SU-DHL-6 (cell line): ENCODE results near the gene TTLL11.

Source experiments
- H2AFZ ChIP-seq: fragments of 200-600 bp; sonication (generic); 2 replicates; pipeline ENCODE4 v1.6.1; 2014; ENCODE audit warnings: low read depth, mild to moderate bottlenecking, moderate library complexity, mixed read lengths, antibody characterized with exemption, low read length; ENCODE audit not compliant: severe bottlenecking
- H3F3A ChIP-seq: fragments of 200-600 bp; shearing (Covaris generic); 2 replicates; pipeline ENCODE4 v1.6.0; 2016; ENCODE audit warnings: antibody characterized with exemption, mild to moderate bottlenecking; ENCODE audit not compliant: insufficient read depth
- H3K27ac ChIP-seq: fragments of 200-600 bp; sonication (generic); 2 replicates; pipeline ENCODE4 v1.5.1; 2016; ENCODE audit warnings: low read depth, mild to moderate bottlenecking, low read length, moderate library complexity, mixed read lengths
- H3K27me3 ChIP-seq: fragments of 200-600 bp; sonication (generic), shearing (Covaris generic); 2 replicates; pipeline ENCODE4 v1.6.0; 2014; ENCODE audit warnings: mild to moderate bottlenecking, low read length
- H3K36me3 ChIP-seq: fragments of 200-600 bp; sonication (generic); 2 replicates; pipeline ENCODE4 v1.6.1; 2014; ENCODE audit warnings: mild to moderate bottlenecking, low read length, mixed read lengths
- H3K4me2 ChIP-seq: fragments of 300-600, 200-600 bp; shearing (Covaris generic), sonication (generic); 2 replicates; pipeline ENCODE4 v1.6.0; 2014; ENCODE audit warnings: low read length, low read depth, mild to moderate bottlenecking; ENCODE audit not compliant: poor library complexity, severe bottlenecking
- H3K4me3 ChIP-seq: fragments of 200-600 bp; sonication (generic); 2 replicates; pipeline ENCODE4 v1.5.1; 2014; ENCODE audit warnings: antibody characterized with exemption, low read length, mild to moderate bottlenecking, mixed read lengths; ENCODE audit not compliant: insufficient read depth, poor library complexity, severe bottlenecking
- H3K79me2 ChIP-seq: fragments of 200-600 bp; sonication (generic); 2 replicates; pipeline ENCODE4 v1.6.1; 2014; ENCODE audit warnings: mild to moderate bottlenecking, low read length, moderate library complexity; ENCODE audit not compliant: insufficient read depth
- H3K9ac ChIP-seq: fragments of 200-600 bp; sonication (generic); 2 replicates; pipeline ENCODE4 v1.7.0; 2014; ENCODE audit warnings: mild to moderate bottlenecking, low read length
- H3K9me2 ChIP-seq: fragments of 200-600 bp; sonication (generic); replicated peaks from 2 replicates; pipeline ENCODE4 v1.6.1; 2014; ENCODE audit warnings: low read length; ENCODE audit not compliant: insufficient read depth
- H3K9me3 ChIP-seq: fragments of 200-600 bp; sonication (generic); 2 replicates; pipeline ENCODE4 v1.6.1; 2014; ENCODE audit warnings: low read length, mixed read lengths; ENCODE audit not compliant: insufficient read depth
- H4K20me1 ChIP-seq: fragments of 200-600 bp; sonication (generic); 2 replicates; pipeline ENCODE4 v1.6.1; 2014; ENCODE audit warnings: low read depth, mild to moderate bottlenecking, antibody characterized with exemption, low read length, moderate library complexity, mixed read lengths
- EZH2phosphoT487 ChIP-seq: fragments of 200-600 bp; sonication (generic), shearing (Covaris generic); conservative IDR thresholded peaks from 2 replicates; pipeline ENCODE4 v1.6.1; 2018; ENCODE audit warnings: mild to moderate bottlenecking, antibody characterized with exemption, low read length, moderate library complexity, mixed read lengths
- TF ChIP-seq, protein P1 (sequence below): fragments of 200-600 bp; sonication (generic); IDR thresholded peaks from one replicate; pipeline ENCODE4 v1.5.1; 2017; ENCODE audit warnings: antibody characterized with exemption, mild to moderate bottlenecking, low read length, moderate library complexity; ENCODE audit not compliant: insufficient read depth, poor library complexity, severe bottlenecking

TTLL11 gene

DNA sequence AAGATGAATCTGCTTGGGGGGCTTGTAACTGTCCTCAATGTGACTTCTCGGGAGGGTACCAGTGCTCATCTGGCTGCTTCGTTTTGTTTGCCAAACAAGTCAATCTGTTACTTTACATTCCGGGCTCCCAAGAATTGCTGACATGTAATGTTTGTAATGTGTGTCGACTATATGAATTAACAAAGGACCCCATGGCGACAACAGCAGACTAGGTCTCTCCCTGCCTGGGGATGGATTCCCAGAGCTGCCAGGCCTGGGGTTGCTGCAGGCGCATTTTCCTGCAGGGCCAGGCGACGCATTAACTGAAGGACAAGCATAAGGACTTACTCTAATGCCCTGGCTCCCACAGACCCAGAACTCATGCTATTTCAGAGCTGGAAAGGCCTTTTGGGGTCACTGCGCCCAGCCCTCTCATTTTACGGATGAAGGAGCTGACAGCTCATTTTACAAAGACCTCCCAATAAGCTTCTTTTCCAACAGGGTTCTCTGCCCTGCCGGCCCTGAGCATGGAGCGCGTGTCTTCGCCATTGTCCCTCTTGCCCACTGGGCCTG, 214.8 kb downstream of the TTLL11 start:
- Histone ChIP-seq H3K9me3 (no peaks in the 10 kb centered on the region), H3K4me3 (no peak overlapping the region), H3K36me3 (no peaks in the 10 kb centered on the region), H3K4me2 (no peak overlapping the region), H2AFZ (no peak overlapping the region), H3K79me2 (no peaks in the 10 kb centered on the region), H3F3A (no peaks in the 10 kb centered on the region), H3K9me2 (no peaks in the 10 kb centered on the region), H4K20me1 (no peaks in the 10 kb centered on the region), H3K27me3 (no peaks in the 10 kb centered on the region), H3K9ac (no peak overlapping the region), H3K27ac (no peak overlapping the region)
- TF ChIP-seq, protein P1, sequence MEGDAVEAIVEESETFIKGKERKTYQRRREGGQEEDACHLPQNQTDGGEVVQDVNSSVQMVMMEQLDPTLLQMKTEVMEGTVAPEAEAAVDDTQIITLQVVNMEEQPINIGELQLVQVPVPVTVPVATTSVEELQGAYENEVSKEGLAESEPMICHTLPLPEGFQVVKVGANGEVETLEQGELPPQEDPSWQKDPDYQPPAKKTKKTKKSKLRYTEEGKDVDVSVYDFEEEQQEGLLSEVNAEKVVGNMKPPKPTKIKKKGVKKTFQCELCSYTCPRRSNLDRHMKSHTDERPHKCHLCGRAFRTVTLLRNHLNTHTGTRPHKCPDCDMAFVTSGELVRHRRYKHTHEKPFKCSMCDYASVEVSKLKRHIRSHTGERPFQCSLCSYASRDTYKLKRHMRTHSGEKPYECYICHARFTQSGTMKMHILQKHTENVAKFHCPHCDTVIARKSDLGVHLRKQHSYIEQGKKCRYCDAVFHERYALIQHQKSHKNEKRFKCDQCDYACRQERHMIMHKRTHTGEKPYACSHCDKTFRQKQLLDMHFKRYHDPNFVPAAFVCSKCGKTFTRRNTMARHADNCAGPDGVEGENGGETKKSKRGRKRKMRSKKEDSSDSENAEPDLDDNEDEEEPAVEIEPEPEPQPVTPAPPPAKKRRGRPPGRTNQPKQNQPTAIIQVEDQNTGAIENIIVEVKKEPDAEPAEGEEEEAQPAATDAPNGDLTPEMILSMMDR = no peak
- TF ChIP-seq EZH2phosphoT487 = no peak

DNA sequence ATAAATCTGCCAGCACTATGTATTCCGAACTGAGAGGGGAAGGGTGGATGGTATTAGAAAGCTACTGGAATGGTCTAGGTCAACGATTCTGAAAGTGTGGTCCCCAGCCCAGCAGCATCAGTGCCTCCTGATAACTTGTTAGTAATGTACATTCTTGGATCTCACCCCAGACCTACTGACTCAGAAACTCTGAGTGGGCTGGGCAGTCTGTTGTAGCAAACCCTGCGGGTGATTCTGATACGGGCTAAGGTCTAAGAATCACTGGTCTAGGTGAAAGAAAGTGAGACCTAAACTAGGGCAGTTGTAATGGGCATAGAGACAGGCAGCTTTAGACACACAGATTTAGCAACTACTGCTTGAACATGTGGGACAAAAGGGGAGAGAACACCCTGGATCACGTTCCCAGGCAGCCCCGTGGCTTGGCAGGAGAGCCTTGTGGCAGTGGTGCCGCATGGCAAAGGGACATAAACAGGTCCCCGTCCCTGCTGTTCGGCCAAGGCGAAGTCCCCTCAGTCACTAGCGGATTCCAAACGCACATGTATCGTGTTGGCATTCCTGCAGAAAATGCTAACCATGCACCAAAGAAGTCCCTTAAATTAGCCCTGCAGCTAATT, 216.3 kb downstream of the TTLL11 start:
- Histone ChIP-seq H3K9me2 (no peaks in the 10 kb centered on the region), H3F3A (no peaks in the 10 kb centered on the region), H3K9me3 (no peaks in the 10 kb centered on the region), H2AFZ (no peak overlapping the region), H3K27ac (no peak overlapping the region), H3K36me3 (no peaks in the 10 kb centered on the region), H3K4me2 (no peak overlapping the region), H3K79me2 (no peaks in the 10 kb centered on the region), H3K27me3 (no peaks in the 10 kb centered on the region), H4K20me1 (no peaks in the 10 kb centered on the region), H3K9ac (no peak overlapping the region), H3K4me3 (no peak overlapping the region)
- no peak for TF ChIP-seq EZH2phosphoT487

DNA sequence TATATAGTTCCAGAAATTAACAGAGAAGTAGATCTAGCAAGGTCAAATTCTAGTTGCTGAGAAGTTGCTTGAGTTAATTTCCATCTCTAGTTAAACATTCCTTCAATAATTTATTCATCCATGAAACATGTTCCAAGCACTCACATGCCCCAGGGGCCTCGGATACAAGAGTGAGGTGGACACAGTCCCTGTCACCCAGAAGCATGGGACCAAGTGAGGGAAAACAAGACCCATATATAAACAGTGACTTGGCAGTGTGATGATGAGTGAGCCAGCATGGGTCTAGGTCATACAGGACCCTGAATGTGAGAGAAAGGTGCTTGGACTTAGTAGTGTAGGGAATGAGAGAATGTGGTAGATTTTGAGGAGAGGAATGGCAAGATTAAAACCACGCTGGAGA, 216.9 kb downstream of the TTLL11 start:
- H3K9ac ChIP-seq = no peak overlapping the region
- H2AFZ ChIP-seq = no peak overlapping the region

DNA sequence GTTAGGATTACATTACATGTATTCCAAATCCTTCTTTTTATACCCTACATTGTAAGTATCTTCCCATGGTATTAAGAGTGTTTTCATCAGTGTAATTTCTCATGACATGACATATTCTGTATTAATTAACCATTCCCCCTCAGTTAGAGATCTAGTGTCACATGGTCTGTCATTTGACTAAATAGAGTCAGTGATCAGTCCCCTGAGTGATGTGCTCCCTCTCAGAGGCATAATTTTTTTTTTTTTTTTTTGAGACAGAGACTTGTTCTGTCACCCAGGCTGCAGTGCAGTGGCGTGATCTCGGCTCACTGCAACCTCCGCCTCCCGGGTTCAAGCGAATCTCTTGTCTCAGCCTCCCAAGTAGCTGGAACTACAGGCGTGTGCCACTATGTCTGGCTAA, 218.6 kb downstream of the TTLL11 start:
- Histone ChIP-seq H3K27me3 (no peaks in the 10 kb centered on the region), H3K27ac (no peak overlapping the region), H4K20me1 (no peaks in the 10 kb centered on the region), H3K36me3 (no peaks in the 10 kb centered on the region), H3K79me2 (no peaks in the 10 kb centered on the region), H2AFZ (no peak overlapping the region), H3K9me3 (no peaks in the 10 kb centered on the region), H3K4me2 (no peak overlapping the region), H3F3A (no peaks in the 10 kb centered on the region), H3K9me2 (no peaks in the 10 kb centered on the region), H3K9ac (no peak overlapping the region), H3K4me3 (no peak overlapping the region)
- TF ChIP-seq EZH2phosphoT487 = no peak
- TF ChIP-seq, protein P1 = no peak

More for the DNA sequence above, 216.9 kb downstream of the TTLL11 start:
- H3K79me2 ChIP-seq = no peaks in the 10 kb centered on the region
- no peak overlapping the region for H3K4me3 ChIP-seq
- H3K9me2 ChIP-seq = no peaks in the 10 kb centered on the region
- no peak overlapping the region for H3K4me2 ChIP-seq
- no peaks in the 10 kb centered on the region for H3F3A ChIP-seq
- TF ChIP-seq, protein P1 = no peak
- no peak for TF ChIP-seq EZH2phosphoT487
- no peaks in the 10 kb centered on the region for H3K9me3 ChIP-seq
- no peaks in the 10 kb centered on the region for H3K27me3 ChIP-seq
- H3K36me3 ChIP-seq = no peaks in the 10 kb centered on the region
- H3K27ac ChIP-seq = no peak overlapping the region
- no peaks in the 10 kb centered on the region for H4K20me1 ChIP-seq
